Omental fat pad (tissue), 4 donors: ENCODE data around the gene PLXNC1. TPM values are rescaled to one million over a fixed set of nuclear protein-coding genes. Genes with fewer than 3 reads are reported as not detected.

Experiments
- ATAC-seq: fragments of 150-250 bp; one replicate; pipeline ENCODE4 v1.9.1; 2016; ENCODE audit warnings: mild to moderate bottlenecking, moderate library complexity; ENCODE audit not compliant: low FRiP score
- DNase-seq: peaks from one replicate; pipeline ENCODE4 v3.0.0-alpha.2; 2019; ENCODE audit warnings: low spot score
- total RNA-seq, 4 donors: library from RNA; depleted of rRNA; stranded (reverse); fragments of >200 nt; gene quantifications; one replicate each; pipeline ENCODE4 v1.1.0, GENCODE V29; 2016
- TF ChIP-seq, protein P1 (sequence below), 3 donors: fragments of 450-650 bp; IDR thresholded peaks; one replicate each; pipeline ENCODE4 v1.5.1; 2016 to 2017; ENCODE audit warnings: antibody characterized with exemption in 3 of 3, mild to moderate bottlenecking in 3 of 3, moderate library complexity in 2 of 3

The PLXNC1 gene
- total RNA-seq, 4 donors from 2014 or later = 4.2 to 42.7 (median 8.6) TPM

DNA sequence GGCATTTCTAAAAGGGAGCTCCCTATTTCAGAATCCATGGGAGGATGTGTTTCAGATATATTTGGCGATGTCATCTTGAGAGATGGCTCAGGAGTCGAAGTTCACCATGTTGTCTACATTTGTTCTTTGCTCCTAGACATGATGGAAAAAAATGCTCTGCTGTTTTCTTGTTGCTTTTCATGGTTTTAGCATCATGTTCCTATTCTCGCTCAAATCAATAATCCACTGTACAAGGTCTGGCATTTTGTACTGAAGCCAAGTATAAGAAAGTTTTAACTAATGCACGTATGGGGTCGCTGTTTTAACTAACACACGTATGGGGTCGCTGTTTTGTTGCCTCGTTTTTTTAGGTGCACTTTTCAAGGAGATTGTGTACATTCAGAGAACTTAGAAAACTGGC, 60.9 kb downstream of the PLXNC1 start:
- TF ChIP-seq, protein P1, sequence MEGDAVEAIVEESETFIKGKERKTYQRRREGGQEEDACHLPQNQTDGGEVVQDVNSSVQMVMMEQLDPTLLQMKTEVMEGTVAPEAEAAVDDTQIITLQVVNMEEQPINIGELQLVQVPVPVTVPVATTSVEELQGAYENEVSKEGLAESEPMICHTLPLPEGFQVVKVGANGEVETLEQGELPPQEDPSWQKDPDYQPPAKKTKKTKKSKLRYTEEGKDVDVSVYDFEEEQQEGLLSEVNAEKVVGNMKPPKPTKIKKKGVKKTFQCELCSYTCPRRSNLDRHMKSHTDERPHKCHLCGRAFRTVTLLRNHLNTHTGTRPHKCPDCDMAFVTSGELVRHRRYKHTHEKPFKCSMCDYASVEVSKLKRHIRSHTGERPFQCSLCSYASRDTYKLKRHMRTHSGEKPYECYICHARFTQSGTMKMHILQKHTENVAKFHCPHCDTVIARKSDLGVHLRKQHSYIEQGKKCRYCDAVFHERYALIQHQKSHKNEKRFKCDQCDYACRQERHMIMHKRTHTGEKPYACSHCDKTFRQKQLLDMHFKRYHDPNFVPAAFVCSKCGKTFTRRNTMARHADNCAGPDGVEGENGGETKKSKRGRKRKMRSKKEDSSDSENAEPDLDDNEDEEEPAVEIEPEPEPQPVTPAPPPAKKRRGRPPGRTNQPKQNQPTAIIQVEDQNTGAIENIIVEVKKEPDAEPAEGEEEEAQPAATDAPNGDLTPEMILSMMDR (IDR thresholded peaks at IDR 0.05) = no peak
- ATAC-seq = no peak

DNA sequence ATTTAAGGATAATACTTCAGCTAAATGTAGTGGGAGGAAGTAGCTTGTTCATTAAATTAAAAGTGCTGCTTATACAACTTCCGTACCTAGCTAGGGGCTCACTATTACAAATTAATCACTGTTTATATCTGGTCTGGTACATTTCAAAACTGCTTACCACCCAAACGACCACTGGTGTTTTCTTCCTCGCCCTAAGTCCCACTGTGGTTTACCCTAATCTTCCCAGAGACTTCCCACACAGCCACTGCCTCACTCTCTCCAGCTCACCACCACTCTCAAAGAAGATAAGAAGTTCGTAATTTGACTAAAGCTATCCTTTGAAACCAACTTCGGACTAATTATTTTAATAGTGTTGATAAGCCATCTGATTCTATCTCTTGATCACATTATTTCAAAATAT, 62.6 kb downstream of the PLXNC1 start:
- TF ChIP-seq, protein P1 (IDR thresholded peaks at IDR 0.05) = no peak
- DNase-seq (no peak), ATAC-seq (no peak)

More for the DNA sequence above, 60.9 kb downstream of the PLXNC1 start:
- no peak for DNase-seq

DNA sequence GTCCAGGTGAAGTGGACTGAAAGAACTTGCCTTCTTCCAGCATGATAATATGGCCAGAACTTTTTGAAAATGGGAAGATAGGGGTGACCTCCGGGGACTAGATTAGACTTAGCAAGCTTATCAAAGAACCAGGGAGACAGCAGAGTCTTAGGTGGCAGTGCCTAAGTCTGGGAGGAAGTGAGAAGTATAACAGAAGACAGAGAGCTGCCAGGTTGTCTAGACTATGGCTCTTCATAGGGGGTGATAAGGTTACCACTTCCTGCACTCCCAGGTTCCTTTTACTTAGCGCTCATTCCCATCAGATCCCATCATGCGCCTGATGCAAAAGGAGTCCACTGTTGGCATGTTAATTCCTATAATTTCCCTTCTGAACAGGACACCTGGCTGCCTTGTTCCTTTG, 69.9 kb downstream of the PLXNC1 start:
- ATAC-seq (no peak), DNase-seq (no peak)
- TF ChIP-seq, protein P1 (IDR thresholded peaks at IDR 0.05) = no peak

DNA sequence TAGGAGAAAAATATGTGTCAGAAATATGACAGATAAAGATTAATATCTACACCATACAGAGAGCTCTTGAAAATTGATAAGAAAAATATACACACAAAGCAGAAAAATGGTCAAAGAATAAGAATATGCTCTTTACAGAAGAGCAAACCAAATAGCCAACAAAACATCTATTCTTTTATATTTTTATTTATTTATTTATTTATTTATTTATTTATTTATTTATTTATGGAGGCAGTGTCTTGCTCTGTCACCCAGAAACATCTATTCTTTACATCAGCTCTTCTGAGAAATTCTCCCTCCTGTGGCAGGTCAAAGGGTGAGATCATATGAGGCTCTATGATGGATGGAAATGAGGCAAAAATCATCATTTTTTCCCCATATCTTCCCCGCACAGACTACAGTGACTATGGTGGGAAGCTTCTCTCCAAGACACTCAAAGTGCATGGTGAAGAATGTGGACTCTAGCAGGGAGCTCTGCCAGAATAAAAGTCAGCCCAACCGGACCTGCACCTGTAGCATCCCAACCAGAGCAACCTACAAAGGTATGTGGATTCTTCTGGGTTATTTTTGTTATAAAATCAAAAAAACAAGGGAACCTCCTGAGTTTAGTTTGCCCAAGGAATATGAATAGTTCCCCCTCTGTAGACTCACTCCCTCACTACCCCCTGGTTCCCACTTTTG, 71.4 kb downstream of the PLXNC1 start:
- DNase-seq (no peak), ATAC-seq (no peak)
- TF ChIP-seq, protein P1 (IDR thresholded peaks at IDR 0.05) = no peak

DNA sequence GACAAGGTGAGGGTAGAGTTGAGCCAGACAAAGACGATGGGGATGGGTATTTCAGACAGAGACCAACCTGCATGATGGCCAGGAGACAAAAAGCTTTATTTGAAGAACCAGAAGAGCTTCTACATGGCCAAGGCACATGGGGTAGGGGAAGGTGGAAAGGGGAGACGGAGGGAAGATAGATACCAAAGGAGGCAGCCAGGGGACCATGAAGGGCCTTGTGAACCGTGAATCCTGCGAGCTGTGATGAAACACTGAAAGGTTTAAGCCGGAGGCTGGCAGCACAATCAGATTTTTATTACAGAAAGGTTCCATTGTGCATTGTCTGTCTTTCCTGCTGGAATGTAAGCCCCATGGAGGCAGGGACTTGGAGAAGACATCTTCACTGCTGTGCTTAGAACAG, 72.4 kb downstream of the PLXNC1 start:
- TF ChIP-seq, protein P1 (IDR thresholded peaks at IDR 0.05) = no peak
- DNase-seq (no peak), ATAC-seq (no peak)

DNA sequence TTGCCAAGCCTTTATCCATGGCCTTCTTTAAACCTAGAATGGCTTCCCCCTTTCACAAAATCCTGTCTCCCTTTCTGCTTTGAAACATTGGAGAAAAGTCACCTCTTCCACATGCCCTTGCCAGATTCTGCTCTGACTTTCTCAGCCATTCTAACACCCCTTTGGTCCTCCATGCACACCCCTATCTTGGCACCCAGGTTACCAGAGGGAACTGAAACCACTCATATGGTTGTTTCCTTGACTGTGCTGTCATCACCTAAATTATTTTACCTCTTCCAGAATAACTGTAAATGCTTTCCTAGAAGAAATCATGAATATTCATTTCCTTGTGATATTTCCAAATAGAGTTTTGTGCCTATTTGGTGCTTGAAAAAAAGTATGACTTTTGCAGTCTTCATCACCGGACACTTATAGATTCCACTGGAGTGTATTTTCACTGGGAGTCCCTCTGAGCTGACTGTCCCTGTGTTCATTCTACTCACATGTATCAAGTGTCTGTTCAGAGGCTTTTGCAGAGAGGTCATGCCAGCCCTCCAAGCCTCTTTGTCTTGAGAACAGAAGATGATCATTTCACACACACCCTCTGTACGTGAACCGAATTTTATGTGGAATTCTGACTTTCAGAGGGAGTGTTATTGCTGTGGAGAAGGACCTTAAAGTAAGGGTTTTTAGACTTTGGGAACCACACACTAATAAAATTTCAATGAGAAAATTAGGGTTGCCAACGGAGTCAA, 74.1 kb downstream of the PLXNC1 start:
- no peak for DNase-seq
- TF ChIP-seq, protein P1 (IDR thresholded peaks at IDR 0.05) = no peak

DNA sequence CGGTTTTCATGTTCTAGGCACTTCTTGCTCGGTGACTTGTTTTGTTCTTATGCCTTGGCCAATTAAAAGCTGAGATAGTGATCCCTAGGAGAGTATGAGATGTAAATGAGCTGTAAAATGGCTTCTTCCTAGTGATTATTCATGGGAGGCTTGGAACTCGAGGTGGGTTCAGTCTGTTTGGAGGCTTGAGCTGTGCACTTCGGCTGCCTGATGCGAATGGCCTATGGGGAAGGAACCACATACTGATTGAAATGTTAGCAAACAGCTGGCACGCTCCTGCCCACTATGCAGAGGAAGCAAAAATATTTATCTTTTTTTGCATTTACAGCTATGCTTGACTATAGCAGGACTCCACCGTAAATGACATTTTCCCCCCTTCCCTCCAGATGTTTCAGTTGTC, 75.5 kb downstream of the PLXNC1 start:
- DNase-seq (no peak), ATAC-seq (no peak)
- TF ChIP-seq, protein P1 (IDR thresholded peaks at IDR 0.05) = no peak

More for the DNA sequence above, 74.1 kb downstream of the PLXNC1 start:
- no peak for ATAC-seq
